ENCODE results near the gene UQCRH. TPM values are rescaled to one million over a fixed set of nuclear protein-coding genes. Genes with fewer than 3 reads are reported as not detected.

UQCRH gene
- total and polyA plus RNA-seq, 8 donors = 200 to 710 (median 359) TPM

GRCh38 chr1:46262508-46262907 is 41.0 kb upstream of the UQCRH start:
- no peaks in the 10 kb centered on the region for H3K4me1 ChIP-seq
- no peak overlapping the region for H3K4me3 ChIP-seq
- TF ChIP-seq CTCF (IDR thresholded peaks at IDR 0.05) = no peak
- no peak for TF ChIP-seq POLR2AphosphoS5 (IDR thresholded peaks at IDR 0.05)
- no peak for TF ChIP-seq EP300 (IDR thresholded peaks at IDR 0.05)
- no peak for TF ChIP-seq POLR2A (IDR thresholded peaks at IDR 0.05)
- intact Hi-C loops (cut with DNase I; ENCODE audit: low total_unique reads) = no loop called here
- H3K36me3 ChIP-seq = peaks cover 0 to 43% (median 0%) of the 10 kb centered on the region in 4 donors
- no peak for DNase-seq
- no peaks in the 10 kb centered on the region for H3K27me3 ChIP-seq
- 79 to 97% (median 89%) methylated on average over 1 of the region's 1 CpG for WGBS, 5 donors
- H3K9me3 ChIP-seq = no peaks in the 10 kb centered on the region
- no peak overlapping the region for H3K27ac ChIP-seq

- H3K4me3 ChIP-seq = no peak overlapping the region
- no peak for DNase-seq
- no peaks in the 10 kb centered on the region for H3K4me1 ChIP-seq
- no peak overlapping the region for H3K27ac ChIP-seq
- TF ChIP-seq POLR2AphosphoS5 (IDR thresholded peaks at IDR 0.05) (no peak), POLR2A (IDR thresholded peaks at IDR 0.05) (no peak), CTCF (IDR thresholded peaks at IDR 0.05) (no peak), EP300 (IDR thresholded peaks at IDR 0.05) (no peak)
- intact Hi-C loops (cut with DNase I; ENCODE audit: low total_unique reads) = no loop called here
- 81 to 92% (median 83%) methylated on average over 2 of the region's 2 CpGs for WGBS, 5 donors
- H3K36me3 ChIP-seq = peaks cover 0 to 44% (median 0%) of the 10 kb centered on the region in 4 donors
- H3K9me3 ChIP-seq = no peaks in the 10 kb centered on the region
- H3K27me3 ChIP-seq = no peaks in the 10 kb centered on the region
Observed at GRCh38 chr1:46263146-46263545, 40.4 kb upstream of the UQCRH start.

GRCh38 chr1:46268578-46268977 is 34.9 kb upstream of the UQCRH start:
- TF ChIP-seq EP300 (IDR thresholded peaks at IDR 0.05) (no peak), POLR2AphosphoS5 (IDR thresholded peaks at IDR 0.05) (no peak), CTCF (IDR thresholded peaks at IDR 0.05) (no peak), POLR2A (IDR thresholded peaks at IDR 0.05) (no peak)
- no peak for DNase-seq
- H3K4me1 ChIP-seq = no peaks in the 10 kb centered on the region
- H3K36me3 ChIP-seq = peaks cover 0 to 31% (median 0%) of the 10 kb centered on the region in 4 donors
- intact Hi-C loops (cut with DNase I; ENCODE audit: low total_unique reads) = no loop called here
- no peak overlapping the region for H3K27ac ChIP-seq
- H3K9me3 ChIP-seq = no peaks in the 10 kb centered on the region
- H3K27me3 ChIP-seq = no peaks in the 10 kb centered on the region
- 92 to 100% (median 96%) methylated on average over 1 of the region's 1 CpG for WGBS, 5 donors
- H3K4me3 ChIP-seq = no peak overlapping the region

- TF ChIP-seq POLR2AphosphoS5 (IDR thresholded peaks at IDR 0.05) (no peak), CTCF (IDR thresholded peaks at IDR 0.05) (no peak), POLR2A (IDR thresholded peaks at IDR 0.05) (no peak), EP300 (IDR thresholded peaks at IDR 0.05) (no peak)
- Histone ChIP-seq H3K4me3 (no peak overlapping the region), H3K36me3 (peaks cover 8 to 33% (median 24%) of the 10 kb centered on the region in 4 donors), H3K27ac (no peak overlapping the region), H3K4me1 (no peaks in the 10 kb centered on the region), H3K9me3 (no peaks in the 10 kb centered on the region), H3K27me3 (no peaks in the 10 kb centered on the region)
- intact Hi-C loops (cut with DNase I; ENCODE audit: low total_unique reads) = no loop called here
- no peak for DNase-seq
- 93 to 99% (median 95%) methylated on average over 6 of the region's 6 CpGs for WGBS, 5 donors
Observed at GRCh38 chr1:46274225-46275029, 29.1 kb upstream of the UQCRH start.

Measured in stomach (tissue), 9 donors.